HCT116 (cell line): ENCODE measurements around the gene CTXND1. TPM values are rescaled to one million over a fixed set of nuclear protein-coding genes. Genes with fewer than 3 reads are reported as not detected.

Experiments
- ATAC-seq: fragments of 200-7000 bp; cut with Tn5 transposase; 2 replicates; pipeline ENCODE4 v1.9.1; 2020; ENCODE audit warnings: mild to moderate bottlenecking, moderate library complexity
- BruUV-seq: library from RNA; stranded (reverse); fragments of 400-500 nt; replicated peaks from 2 replicates; lab custom pipeline; 2021; lab: Mats Ljungman, UMichigan
- CTCF ChIA-PET: fragments of 300-600 bp; sonication (Branson Sonifier 250); formaldehyde crosslinking; loops from one replicate; lab custom pipeline; 2021; ENCODE audit warnings: antibody characterized with exemption; lab: Charles Lee
- POLR2A ChIA-PET: fragments of 300-600, 350-600 bp; sonication (Branson Sonifier 250); formaldehyde crosslinking; loops from one replicate; lab custom pipeline; 2021; ENCODE audit warnings: antibody characterized with exemption; lab: Charles Lee
- RAD21 ChIA-PET, 2 experiments: fragments of 300-600 bp; sonication (Branson Sonifier 250); formaldehyde crosslinking; loops; one replicate each; lab custom pipeline; 2023; ENCODE audit warnings: low total read pairs in 2 of 2; ENCODE audit not compliant: uncharacterized antibody in 2 of 2, unreplicated experiment in 2 of 2, low non-redundant PET in 1 of 2; lab: Charles Lee
- DNase-seq: peaks from one replicate; pipeline ENCODE4 v3.0.0-alpha.2; 2010; ENCODE audit warnings: low read depth, low spot score
- H2AFZ ChIP-seq: fragments of 200-600 bp; shearing (Covaris generic), sonication (generic); 2 replicates; pipeline ENCODE4 v1.6.1; 2017; ENCODE audit warnings: low read depth, mixed run types, mixed read lengths, antibody characterized with exemption, low read length; ENCODE audit not compliant: poor library complexity, severe bottlenecking
- H3K27ac ChIP-seq: 2 replicates; pipeline ENCODE4 v1.5.1; 2012; ENCODE audit warnings: low read depth, low read length
- H3K27me3 ChIP-seq: fragments of 200-600 bp; sonication (generic); 2 replicates; pipeline ENCODE4 v1.6.1; 2016; ENCODE audit warnings: mixed run types, low read length, mixed read lengths; ENCODE audit not compliant: insufficient read depth
- H3K36me3 ChIP-seq, 2 experiments: fragments of 200-500 bp in 1 of 2; fragments of 200-600 bp in 1 of 2; sonication (Bioruptor generic) in 1 of 2; sonication (generic) in 1 of 2; 2 replicates each; pipeline versions ENCODE4 v1.5.1 to v1.6.1; 2014 to 2016; ENCODE audit warnings: low read length in 2 of 2, inconsistent platforms in 1 of 2, mixed read lengths in 1 of 2, mixed run types in 1 of 2; ENCODE audit not compliant: insufficient read depth in 2 of 2, control insufficient read depth in 1 of 2
- H3K4me1 ChIP-seq, 2 experiments: fragments of 200-600 bp in 1 of 2; sonication (generic) in 1 of 2; 2 replicates each; pipeline versions ENCODE4 v1.5.1 to v1.6.1; 2012 to 2017; ENCODE audit warnings: low read length in 2 of 2, inconsistent platforms in 1 of 2, mild to moderate bottlenecking in 1 of 2, mixed read lengths in 1 of 2, mixed run types in 1 of 2, moderate library complexity in 1 of 2; ENCODE audit not compliant: insufficient read depth in 2 of 2, control insufficient read depth in 1 of 2
- H3K4me2 ChIP-seq: fragments of 200-600 bp; sonication (generic); 2 replicates; pipeline ENCODE4 v1.6.1; 2017; ENCODE audit warnings: mixed run types, low read length, mixed read lengths
- H3K4me3 ChIP-seq, 2 experiments: fragments of 200-600 bp in 1 of 2; sonication (generic) in 1 of 2; replicated peaks in 1 of 2; 2 replicates each; pipeline ENCODE4 v1.5.1; 2011 to 2016; ENCODE audit warnings: low read length in 2 of 2, control low read depth in 1 of 2, low read depth in 1 of 2, mild to moderate bottlenecking in 1 of 2, mixed read lengths in 1 of 2, mixed run types in 1 of 2
- H3K79me2 ChIP-seq: fragments of 200-600 bp; sonication (generic); 2 replicates; pipeline ENCODE4 v1.6.1; 2017; ENCODE audit warnings: mild to moderate bottlenecking, mixed run types, low read length, moderate library complexity, mixed read lengths; ENCODE audit not compliant: insufficient read depth
- H3K9ac ChIP-seq: fragments of 200-600 bp; sonication (generic); 2 replicates; pipeline ENCODE4 v1.6.1; 2016; ENCODE audit warnings: low read length, mixed read lengths
- H3K9me2 ChIP-seq: fragments of 200-600 bp; sonication (generic), shearing (Covaris generic); 2 replicates; pipeline ENCODE4 v1.6.1; 2017; ENCODE audit warnings: mixed run types, mild to moderate bottlenecking, moderate library complexity; ENCODE audit not compliant: insufficient read depth
- H3K9me3 ChIP-seq, 2 experiments: fragments of 200-500 bp in 1 of 2; fragments of 200-600 bp in 1 of 2; sonication (Bioruptor generic) in 1 of 2; sonication (generic) in 1 of 2; 2 replicates each; pipeline ENCODE4 v1.6.1; 2014 to 2017; ENCODE audit warnings: low read length in 2 of 2, mixed read lengths in 2 of 2, inconsistent platforms in 1 of 2, low read depth in 1 of 2, mild to moderate bottlenecking in 1 of 2, mixed run types in 1 of 2, moderate library complexity in 1 of 2; ENCODE audit not compliant: control insufficient read depth in 1 of 2, insufficient read depth in 1 of 2
- H4K20me1 ChIP-seq: fragments of 200-600 bp; sonication (generic), shearing (Covaris generic); 2 replicates; pipeline ENCODE4 v1.6.1; 2017; ENCODE audit warnings: mixed run types, mild to moderate bottlenecking, moderate library complexity; ENCODE audit not compliant: insufficient read depth
- ATF3 ChIP-seq: IDR thresholded peaks from 2 replicates; pipeline ENCODE4 v1.6.1; 2012
- CBX3 ChIP-seq: IDR thresholded peaks from 2 replicates; pipeline ENCODE4 v1.6.1; 2012; ENCODE audit warnings: low read depth
- CEBPB ChIP-seq: IDR thresholded peaks from 2 replicates; pipeline ENCODE4 v1.6.1; 2012; ENCODE audit warnings: low read depth
- EGR1 ChIP-seq: IDR thresholded peaks from 2 replicates; pipeline ENCODE4 v1.6.1; 2012; ENCODE audit warnings: low read depth
- ELF1 ChIP-seq: IDR thresholded peaks from 2 replicates; pipeline ENCODE4 v1.6.1; 2012; ENCODE audit warnings: low read depth, borderline replicate concordance
- EZH2phosphoT487 ChIP-seq: fragments of 200-600 bp; IDR thresholded peaks from 2 replicates; pipeline ENCODE4 v1.6.1; 2018; ENCODE audit warnings: antibody characterized with exemption, borderline replicate concordance
- FOSL1 ChIP-seq: IDR thresholded peaks from 2 replicates; pipeline ENCODE4 v1.6.1; 2012; ENCODE audit warnings: low read depth
- POLR2A ChIP-seq: IDR thresholded peaks from 2 replicates; pipeline ENCODE4 v1.7.0; 2011; ENCODE audit warnings: borderline replicate concordance; ENCODE audit not compliant: insufficient read depth, insufficient read length; ENCODE audit errors: extremely low read depth
- POLR2AphosphoS5 ChIP-seq: IDR thresholded peaks from 2 replicates; pipeline ENCODE4 v1.6.1; 2011; ENCODE audit warnings: mild to moderate bottlenecking, low read depth, low read length, moderate library complexity
- RAD21 ChIP-seq: IDR thresholded peaks from 2 replicates; pipeline ENCODE4 v1.6.1; 2012; ENCODE audit warnings: low read depth, mild to moderate bottlenecking
- SIN3A ChIP-seq: IDR thresholded peaks from 2 replicates; pipeline ENCODE4 v1.6.1; 2012; ENCODE audit warnings: low read depth
- SP1 ChIP-seq: IDR thresholded peaks from 2 replicates; pipeline ENCODE4 v1.6.1; 2012; ENCODE audit warnings: low read depth
- YY1 ChIP-seq: IDR thresholded peaks from 2 replicates; pipeline ENCODE4 v1.6.1; 2011; ENCODE audit warnings: low read length, low read depth, moderate library complexity, mild to moderate bottlenecking; ENCODE audit not compliant: insufficient replicate concordance; ENCODE audit errors: extremely low read depth
- ZBTB33 ChIP-seq: IDR thresholded peaks from 2 replicates; pipeline ENCODE4 v1.6.1; 2011; ENCODE audit warnings: mild to moderate bottlenecking, low read length, moderate library complexity; ENCODE audit not compliant: insufficient replicate concordance; ENCODE audit errors: extremely low read depth
- ZFX ChIP-seq: fragments of 450-650 bp; IDR thresholded peaks from 2 replicates; pipeline ENCODE4 v1.6.1; 2017
- ZNF274 ChIP-seq: fragments of 200-500 bp; sonication (Bioruptor generic); IDR thresholded peaks from 2 replicates; pipeline ENCODE4 v1.6.1; 2014; ENCODE audit warnings: mild to moderate bottlenecking, low read depth, low read length, inconsistent platforms
- intact Hi-C: fragments of 100-400 bp; cut with micrococcal nuclease; formaldehyde crosslinking; loops from 2 replicates; pipeline ENCODE4 v1.10.0; 2022
- total RNA-seq: library from RNA; stranded (reverse); gene quantifications from one replicate; pipeline ENCODE4 v1.2.1, GENCODE V29; 2021; ENCODE audit not compliant: unreplicated experiment
- TF ChIP-seq, protein P1 (sequence below), 3 experiments: fragments of 200-600 bp in 1 of 3; sonication (generic) in 1 of 3; IDR thresholded peaks in 2 of 3; conservative IDR thresholded peaks in 1 of 3; 2 replicates each; pipeline ENCODE4 v1.5.1; 2012 to 2017; ENCODE audit warnings: low read depth in 2 of 3, low read length in 2 of 3, antibody characterized with exemption in 1 of 3, borderline replicate concordance in 1 of 3, control low read depth in 1 of 3, mild to moderate bottlenecking in 1 of 3, mixed read lengths in 1 of 3, mixed run types in 1 of 3, moderate library complexity in 1 of 3; ENCODE audit not compliant: insufficient read depth in 1 of 3

Gene CTXND1
- total RNA-seq, 1 experiment from 2014 or later, result not detected

DNA sequence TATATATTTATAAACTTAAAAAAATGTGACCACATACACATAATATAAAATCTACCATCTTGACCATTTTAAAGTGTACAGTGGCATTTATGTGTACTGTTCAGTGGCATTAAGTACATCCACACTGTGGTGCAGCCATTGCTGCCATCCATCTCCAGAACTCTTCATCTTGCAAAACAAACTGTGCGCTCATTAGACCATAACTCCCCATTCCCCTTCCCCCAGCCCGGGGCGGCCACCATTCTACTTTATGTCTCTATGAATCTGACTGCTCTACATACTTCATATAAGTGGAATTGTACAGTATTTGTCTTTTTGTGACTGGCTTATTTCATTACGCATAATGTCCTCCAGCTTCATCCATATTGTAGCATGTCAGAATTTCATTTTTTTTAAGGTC is 47.8 kb downstream of the CTXND1 start:
- BruUV-seq, result no TSS peak
- Histone ChIP-seq H3K79me2 (no peaks in the 10 kb centered on the region), H3K36me3 (no peaks in the 10 kb centered on the region), H3K9ac (no peak overlapping the region), H4K20me1 (no peaks in the 10 kb centered on the region), H3K27me3 (peaks cover 24% of the 10 kb centered on the region), H3K4me2 (no peak overlapping the region), H2AFZ (no peak overlapping the region), H3K9me2 (no peaks in the 10 kb centered on the region), H3K4me1 (peaks cover 0 to 12% of the 10 kb centered on the region in 2 experiments; a peak in 1 of 4 replicates), H3K4me3 (no peak overlapping the region), H3K9me3 (no peaks in the 10 kb centered on the region), H3K27ac (no peak overlapping the region)
- TF ChIP-seq FOSL1, result no peak
- no peak for TF ChIP-seq EGR1
- TF ChIP-seq POLR2A, result no peak
- TF ChIP-seq CBX3, result no peak
- no peak for TF ChIP-seq SIN3A
- no peak for TF ChIP-seq YY1
- TF ChIP-seq, protein P1, sequence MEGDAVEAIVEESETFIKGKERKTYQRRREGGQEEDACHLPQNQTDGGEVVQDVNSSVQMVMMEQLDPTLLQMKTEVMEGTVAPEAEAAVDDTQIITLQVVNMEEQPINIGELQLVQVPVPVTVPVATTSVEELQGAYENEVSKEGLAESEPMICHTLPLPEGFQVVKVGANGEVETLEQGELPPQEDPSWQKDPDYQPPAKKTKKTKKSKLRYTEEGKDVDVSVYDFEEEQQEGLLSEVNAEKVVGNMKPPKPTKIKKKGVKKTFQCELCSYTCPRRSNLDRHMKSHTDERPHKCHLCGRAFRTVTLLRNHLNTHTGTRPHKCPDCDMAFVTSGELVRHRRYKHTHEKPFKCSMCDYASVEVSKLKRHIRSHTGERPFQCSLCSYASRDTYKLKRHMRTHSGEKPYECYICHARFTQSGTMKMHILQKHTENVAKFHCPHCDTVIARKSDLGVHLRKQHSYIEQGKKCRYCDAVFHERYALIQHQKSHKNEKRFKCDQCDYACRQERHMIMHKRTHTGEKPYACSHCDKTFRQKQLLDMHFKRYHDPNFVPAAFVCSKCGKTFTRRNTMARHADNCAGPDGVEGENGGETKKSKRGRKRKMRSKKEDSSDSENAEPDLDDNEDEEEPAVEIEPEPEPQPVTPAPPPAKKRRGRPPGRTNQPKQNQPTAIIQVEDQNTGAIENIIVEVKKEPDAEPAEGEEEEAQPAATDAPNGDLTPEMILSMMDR (IDR thresholded peaks at IDR 0.05 in 2 of 3, conservative IDR thresholded peaks at IDR 0.05 in 1 of 3; ENCODE audit: borderline replicate concordance in 1 of 3, insufficient read depth in 1 of 3, low read depth in 2 of 3, low read length in 2 of 3), result no peak
- no peak for TF ChIP-seq CEBPB
- TF ChIP-seq ELF1, result no peak
- no peak for TF ChIP-seq RAD21
- TF ChIP-seq SP1, result no peak
- TF ChIP-seq ZFX, result no peak
- TF ChIP-seq POLR2AphosphoS5, result no peak
- TF ChIP-seq ATF3, result no peak
- no peak for TF ChIP-seq ZBTB33
- TF ChIP-seq ZNF274, result no peak
- no peak for TF ChIP-seq EZH2phosphoT487
- no peak for ATAC-seq
- ChIA-PET POLR2A (no interaction called here), CTCF (no interaction called here), RAD21 (no interaction called here)
- intact Hi-C loops, result no loop called here
- no peak for DNase-seq
